ENCODE measurements around the gene SH3BP4. TPM values are rescaled to one million over a fixed set of nuclear protein-coding genes. Genes with fewer than 3 reads are reported as not detected.

SH3BP4 gene
- total RNA-seq, 1 donor from 2014 or later = 53.4 TPM

- Mint-ChIP-seq H3K4me1 (peaks cover 88% of the 10 kb centered on the region), H3K27me3 (ENCODE audit: insufficient read depth, low read depth) (peaks cover 3% of the 10 kb centered on the region), H3K4me3 (peak overlapping the region; percentile 75), H3K27ac (peak overlapping the region; percentile 96), H3K36me3 (peaks cover 5% of the 10 kb centered on the region), H3K9me3 (peaks cover 16% of the 10 kb centered on the region)
- Histone ChIP-seq H3K4me3 (peak overlapping the region; percentile 32), H3K36me3 (no peaks in the 10 kb centered on the region), H4K20me1 (ENCODE audit: low read depth) (no peaks in the 10 kb centered on the region), H3K79me2 (ENCODE audit: low read depth) (no peaks in the 10 kb centered on the region), H2AFZ (replicated peaks) (no peak overlapping the region), H3K27me3 (no peaks in the 10 kb centered on the region), H3K9ac (no peak overlapping the region), H3K4me1 (peaks cover 60% of the 10 kb centered on the region), H3F3A (ENCODE audit: low read depth) (peaks cover 61% of the 10 kb centered on the region), H3K4me2 (peak overlapping the region; percentile 72), H3K9me3 (ENCODE audit: low read depth) (no peaks in the 10 kb centered on the region), H3K27ac (peak overlapping the region; percentile 87)
- DNase-seq (ENCODE audit: low spot score) = peak; percentile 90
- TF ChIP-seq EZH2phosphoT487 (IDR thresholded peaks at IDR 0.05) (no peak), EZH2 (IDR thresholded peaks at IDR 0.05) (no peak)
- TF ChIP-seq, protein P1, sequence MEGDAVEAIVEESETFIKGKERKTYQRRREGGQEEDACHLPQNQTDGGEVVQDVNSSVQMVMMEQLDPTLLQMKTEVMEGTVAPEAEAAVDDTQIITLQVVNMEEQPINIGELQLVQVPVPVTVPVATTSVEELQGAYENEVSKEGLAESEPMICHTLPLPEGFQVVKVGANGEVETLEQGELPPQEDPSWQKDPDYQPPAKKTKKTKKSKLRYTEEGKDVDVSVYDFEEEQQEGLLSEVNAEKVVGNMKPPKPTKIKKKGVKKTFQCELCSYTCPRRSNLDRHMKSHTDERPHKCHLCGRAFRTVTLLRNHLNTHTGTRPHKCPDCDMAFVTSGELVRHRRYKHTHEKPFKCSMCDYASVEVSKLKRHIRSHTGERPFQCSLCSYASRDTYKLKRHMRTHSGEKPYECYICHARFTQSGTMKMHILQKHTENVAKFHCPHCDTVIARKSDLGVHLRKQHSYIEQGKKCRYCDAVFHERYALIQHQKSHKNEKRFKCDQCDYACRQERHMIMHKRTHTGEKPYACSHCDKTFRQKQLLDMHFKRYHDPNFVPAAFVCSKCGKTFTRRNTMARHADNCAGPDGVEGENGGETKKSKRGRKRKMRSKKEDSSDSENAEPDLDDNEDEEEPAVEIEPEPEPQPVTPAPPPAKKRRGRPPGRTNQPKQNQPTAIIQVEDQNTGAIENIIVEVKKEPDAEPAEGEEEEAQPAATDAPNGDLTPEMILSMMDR (IDR thresholded peaks at IDR 0.05) = no peak
These were observed 115.1 kb downstream of the SH3BP4 start for GRCh38 chr2:235066895-235067294.

DNA sequence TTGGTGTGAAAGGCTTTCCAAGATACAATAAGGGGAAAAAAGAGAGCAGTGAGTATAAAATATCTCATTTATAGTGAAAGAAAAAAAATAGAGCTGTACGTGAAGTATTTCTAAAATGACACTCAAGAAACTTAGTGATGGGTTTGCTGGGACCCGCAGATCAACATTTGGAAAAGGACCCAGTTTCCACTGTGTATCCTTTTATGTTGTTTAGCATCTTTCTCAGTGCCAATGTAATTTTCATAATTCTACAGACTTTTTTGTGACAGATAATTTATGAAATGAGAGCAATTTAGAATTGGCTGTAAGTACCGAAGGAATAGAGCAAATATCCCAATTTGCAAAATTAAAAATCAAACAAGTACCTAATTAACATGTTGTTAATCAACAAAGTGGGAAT is 116.9 kb downstream of the SH3BP4 start:
- peak overlapping the region; percentile 96 for H3K27ac Mint-ChIP-seq
- no peak for DNase-seq (ENCODE audit: low spot score)
- no peak overlapping the region for H2AFZ ChIP-seq (replicated peaks)

DNA sequence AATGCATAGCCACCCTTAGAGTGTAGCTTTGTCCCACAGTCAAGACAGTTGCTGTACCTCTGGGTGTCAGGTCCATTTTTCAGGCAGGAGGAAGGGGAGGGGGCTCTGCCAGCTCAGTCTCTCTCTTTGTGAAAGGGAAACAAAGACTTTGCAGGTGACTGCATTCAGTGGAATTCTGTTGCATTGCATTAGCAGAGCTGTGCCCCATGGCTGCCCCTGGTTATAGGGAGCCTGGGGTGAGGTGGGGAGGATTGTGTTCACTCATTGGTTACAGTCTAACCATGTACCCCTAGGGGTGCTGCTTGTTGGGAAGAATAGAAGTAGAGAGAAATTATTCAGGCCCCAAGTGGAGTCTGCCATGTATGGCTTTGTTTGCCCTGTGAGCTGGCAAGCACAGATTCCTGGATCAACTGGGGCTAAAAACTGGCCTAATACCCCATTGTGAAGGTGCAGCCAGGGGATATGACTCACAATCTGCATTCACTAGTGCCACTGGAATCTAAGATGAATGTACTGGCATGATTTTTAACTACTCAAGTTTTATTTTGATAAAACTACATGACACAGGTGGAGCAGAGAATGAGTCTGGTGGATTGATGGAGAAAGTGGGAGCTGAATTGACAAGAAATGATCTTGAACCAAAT is 118.4 kb downstream of the SH3BP4 start:
- Mint-ChIP-seq H3K9me3 (peaks cover 16% of the 10 kb centered on the region), H3K27me3 (ENCODE audit: insufficient read depth, low read depth) (peaks cover 3% of the 10 kb centered on the region), H3K27ac (peak overlapping the region; percentile 96), H3K4me1 (peaks cover 87% of the 10 kb centered on the region), H3K4me3 (peak overlapping the region; percentile 30), H3K36me3 (peaks cover 7% of the 10 kb centered on the region)
- no peaks in the 10 kb centered on the region for H3K27me3 ChIP-seq
- TF ChIP-seq EZH2 (IDR thresholded peaks at IDR 0.05) = no peak
- no peak overlapping the region for H3K9ac ChIP-seq
- peaks cover 61% of the 10 kb centered on the region for H3F3A ChIP-seq (ENCODE audit: low read depth)
- DNase-seq (ENCODE audit: low spot score) = peak; percentile 75
- H3K9me3 ChIP-seq (ENCODE audit: low read depth) = no peaks in the 10 kb centered on the region
- H3K79me2 ChIP-seq (ENCODE audit: low read depth) = no peaks in the 10 kb centered on the region
- no peaks in the 10 kb centered on the region for H3K36me3 ChIP-seq
- H2AFZ ChIP-seq (replicated peaks) = no peak overlapping the region
- no peak overlapping the region for H3K4me3 ChIP-seq
- H3K4me2 ChIP-seq = peak overlapping the region; percentile 59
- peaks cover 56% of the 10 kb centered on the region for H3K4me1 ChIP-seq
- H3K27ac ChIP-seq = peak overlapping the region; percentile 68
- H4K20me1 ChIP-seq (ENCODE audit: low read depth) = no peaks in the 10 kb centered on the region

More for the DNA sequence above, 116.9 kb downstream of the SH3BP4 start:
- Histone ChIP-seq H3K36me3 (no peaks in the 10 kb centered on the region), H3K4me2 (no peak overlapping the region), H4K20me1 (ENCODE audit: low read depth) (no peaks in the 10 kb centered on the region), H3F3A (ENCODE audit: low read depth) (peaks cover 61% of the 10 kb centered on the region), H3K9me3 (ENCODE audit: low read depth) (no peaks in the 10 kb centered on the region), H3K79me2 (ENCODE audit: low read depth) (no peaks in the 10 kb centered on the region), H3K27me3 (no peaks in the 10 kb centered on the region), H3K4me1 (peaks cover 60% of the 10 kb centered on the region), H3K4me3 (no peak overlapping the region), H3K9ac (no peak overlapping the region), H3K27ac (no peak overlapping the region)
- Mint-ChIP-seq H3K27me3 (ENCODE audit: insufficient read depth, low read depth) (peaks cover 3% of the 10 kb centered on the region), H3K4me3 (no peak overlapping the region), H3K36me3 (peaks cover 7% of the 10 kb centered on the region), H3K4me1 (peaks cover 90% of the 10 kb centered on the region), H3K9me3 (peaks cover 16% of the 10 kb centered on the region)
- TF ChIP-seq EZH2 (IDR thresholded peaks at IDR 0.05) = no peak
- TF ChIP-seq, protein P1 (IDR thresholded peaks at IDR 0.05) = no peak

DNA sequence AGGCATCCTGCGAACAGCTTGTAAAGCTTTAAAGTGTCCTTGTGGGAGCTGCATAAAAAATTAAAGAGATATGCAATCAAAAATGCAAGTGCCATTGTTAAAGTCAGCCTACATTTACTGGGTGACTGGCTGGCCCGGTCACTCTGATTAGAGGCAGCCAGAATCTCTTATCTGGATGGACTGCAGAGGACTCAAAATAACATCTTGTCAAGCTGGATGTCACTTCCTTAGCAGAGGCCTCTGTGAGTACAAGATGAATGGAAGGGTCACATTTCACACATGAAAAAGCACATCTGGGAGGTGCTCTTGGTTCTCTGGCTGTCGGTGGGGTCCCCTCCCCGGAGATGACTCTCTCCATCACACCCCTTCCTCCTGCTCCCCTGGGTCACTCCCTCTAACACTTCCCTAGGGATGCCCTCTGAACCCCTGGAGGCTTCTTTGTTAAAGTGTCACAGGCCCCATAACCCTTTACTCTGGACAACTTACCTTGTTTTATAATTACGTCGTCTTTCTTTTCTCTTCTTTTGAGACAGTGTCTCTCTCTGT is 122.1 kb downstream of the SH3BP4 start:
- H2AFZ ChIP-seq (replicated peaks) = no peak overlapping the region
- Mint-ChIP-seq H3K36me3 (peaks cover 7% of the 10 kb centered on the region), H3K4me3 (peak overlapping the region; percentile 36), H3K27ac (peak overlapping the region; percentile 90), H3K9me3 (peaks cover 16% of the 10 kb centered on the region), H3K27me3 (ENCODE audit: insufficient read depth, low read depth) (no peaks in the 10 kb centered on the region), H3K4me1 (peaks cover 62% of the 10 kb centered on the region)
- no peaks in the 10 kb centered on the region for H3K79me2 ChIP-seq (ENCODE audit: low read depth)
- H3F3A ChIP-seq (ENCODE audit: low read depth) = peaks cover 28% of the 10 kb centered on the region
- no peak overlapping the region for H3K9ac ChIP-seq
- no peaks in the 10 kb centered on the region for H4K20me1 ChIP-seq (ENCODE audit: low read depth)
- no peaks in the 10 kb centered on the region for H3K36me3 ChIP-seq
- no peak overlapping the region for H3K27ac ChIP-seq
- H3K4me2 ChIP-seq = peak overlapping the region; percentile 43
- no peaks in the 10 kb centered on the region for H3K9me3 ChIP-seq (ENCODE audit: low read depth)
- H3K27me3 ChIP-seq = no peaks in the 10 kb centered on the region
- DNase-seq (ENCODE audit: low spot score) = no peak
- H3K4me3 ChIP-seq = no peak overlapping the region
- peaks cover 33% of the 10 kb centered on the region for H3K4me1 ChIP-seq
- TF ChIP-seq EZH2 (IDR thresholded peaks at IDR 0.05) (no peak), EZH2phosphoT487 (IDR thresholded peaks at IDR 0.05) (no peak)
- TF ChIP-seq, protein P1 (IDR thresholded peaks at IDR 0.05) = no peak

Measured in neural progenitor cell (in vitro differentiated cells).